K562 (cell line): ENCODE results near the gene TOX3.

Experiments
- ATF7 ChIP-seq: fragments of 450-650 bp; IDR thresholded peaks from 2 replicates; pipeline ENCODE4 v1.7.1; 2014; ENCODE audit warnings: mild to moderate bottlenecking, moderate library complexity
- CTCF ChIP-seq, 3 experiments: IDR thresholded peaks in 2 of 3; conservative IDR thresholded peaks in 1 of 3; 2 replicates each; pipeline ENCODE4 v1.5.1; 2011 to 2012; ENCODE audit warnings: low read length in 3 of 3, mild to moderate bottlenecking in 3 of 3, control low read depth in 2 of 3, improper control_type of control experiment in 1 of 3, inconsistent platforms in 1 of 3, low read depth in 1 of 3, mixed read lengths in 1 of 3, moderate library complexity in 1 of 3; ENCODE audit not compliant: insufficient read depth in 2 of 3
- EP300 ChIP-seq: IDR thresholded peaks from 2 replicates; pipeline ENCODE4 v1.6.1; 2012; ENCODE audit warnings: low read length, improper control_type of control experiment
- EZH2 ChIP-seq: IDR thresholded peaks from 2 replicates; pipeline ENCODE4 v1.6.1; 2012; ENCODE audit warnings: low read depth, mild to moderate bottlenecking, inconsistent platforms, low read length, borderline replicate concordance
- JUN ChIP-seq, 2 experiments: sonication (generic) in 1 of 2; formaldehyde crosslinking in 1 of 2; IDR thresholded peaks; 2 replicates each; pipeline versions ENCODE4 v1.6.1 to v1.8.0; 2012 to 2022; ENCODE audit warnings: borderline replicate concordance in 2 of 2, mild to moderate bottlenecking in 2 of 2, improper control_type of control experiment in 1 of 2, low read depth in 1 of 2, low read length in 1 of 2, missing genetic modification reagents in 1 of 2
- RNF2 ChIP-seq: sonication (generic); IDR thresholded peaks from 2 replicates; pipeline ENCODE4 v1.6.1; 2016
- ZBTB26 ChIP-seq: fragments of 450-650 bp; formaldehyde crosslinking; IDR thresholded peaks from 2 replicates; pipeline ENCODE4 v1.4.0; 2022; ENCODE audit warnings: missing genetic modification characterization
- ZNF121 ChIP-seq: sonication (generic); formaldehyde crosslinking; conservative IDR thresholded peaks from 2 replicates; pipeline ENCODE4 v1.8.0; 2022; ENCODE audit warnings: missing genetic modification reagents
- ZNF551 ChIP-seq: fragments of 250-450 bp; sonication (Bioruptor Pico); IDR thresholded peaks from 2 replicates; pipeline ENCODE4 v1.5.0; 2021; ENCODE audit warnings: mild to moderate bottlenecking, moderate library complexity
- ZNF79 ChIP-seq: fragments of 250-450 bp; sonication (Bioruptor Pico); IDR thresholded peaks from 2 replicates; pipeline ENCODE4 v1.4.0; 2020; ENCODE audit warnings: low read depth, mild to moderate bottlenecking, moderate library complexity

- no peak for TF ChIP-seq RNF2
- no peak for TF ChIP-seq ZBTB26 (CRISPR knock-in tag)
- TF ChIP-seq JUN (IDR thresholded peaks at IDR 0.05; ENCODE audit: borderline replicate concordance, low read depth, low read length), result no peak
- no peak for TF ChIP-seq JUN (CRISPR knock-in tag; IDR thresholded peaks at IDR 0.05; ENCODE audit: borderline replicate concordance)
- TF ChIP-seq CTCF (IDR thresholded peaks at IDR 0.05 in 2 of 3, conservative IDR thresholded peaks at IDR 0.05 in 1 of 3; ENCODE audit: insufficient read depth in 2 of 3, low read depth in 1 of 3, low read length in 3 of 3), result no peak
- TF ChIP-seq EP300, result no peak
- TF ChIP-seq ZNF551 (CRISPR knock-in tag), result no peak
- no peak for TF ChIP-seq EZH2
- no peak for TF ChIP-seq ZNF79 (CRISPR knock-in tag)
- TF ChIP-seq ATF7, result no peak
- TF ChIP-seq ZNF121 (CRISPR knock-in tag), result no peak
Observed at GRCh38 chr16:52462816-52463215, 84.1 kb downstream of the TOX3 start.
